Kidney (tissue), 14 donors: ENCODE data around the gene RAB6B. TPM values are rescaled to one million over a fixed set of nuclear protein-coding genes. Genes with fewer than 3 reads are reported as not detected.

Experiments used
- DNase-seq, 5 donors: peaks; one replicate each; pipeline ENCODE4 v3.0.0-alpha.2; 2013 to 2020
- FAIRE-seq: peaks from 2 replicates; lab custom pipeline; 2012; peaks lifted over from hg19 to GRCh38; lab: Jason Lieb, UNC
- H3K27ac ChIP-seq, 2 donors: one replicate each; pipeline ENCODE4 v1.7.0; 2013; ENCODE audit warnings: low read depth in 2 of 2, low read length in 2 of 2, inconsistent platforms in 1 of 2
- H3K27me3 ChIP-seq: one replicate; pipeline ENCODE4 v1.7.1; 2013; ENCODE audit warnings: low read length, inconsistent platforms; ENCODE audit not compliant: control insufficient read depth, insufficient read depth
- H3K36me3 ChIP-seq, 3 donors: one replicate each; pipeline versions ENCODE4 v1.7.0 to v1.7.1; 2013; ENCODE audit warnings: low read length in 3 of 3, control low read depth in 1 of 3, inconsistent platforms in 1 of 3; ENCODE audit not compliant: insufficient read depth in 3 of 3, control insufficient read depth in 2 of 3
- H3K4me1 ChIP-seq, 3 donors: one replicate each; pipeline versions ENCODE4 v1.7.0 to v1.7.1; 2013; ENCODE audit warnings: low read length in 3 of 3, inconsistent platforms in 1 of 3, low read depth in 1 of 3; ENCODE audit not compliant: control insufficient read depth in 2 of 3, insufficient read depth in 2 of 3
- H3K4me3 ChIP-seq, 3 donors: one replicate each; pipeline versions ENCODE4 v1.7.0 to v1.8.1; 2013; ENCODE audit warnings: low read length in 3 of 3, control low read depth in 1 of 3, inconsistent platforms in 1 of 3
- H3K9ac ChIP-seq, 3 donors: one replicate each; pipeline versions ENCODE4 v1.7.0 to v1.7.1; 2013; ENCODE audit warnings: low read length in 3 of 3, control low read depth in 1 of 3, inconsistent platforms in 1 of 3
- H3K9me3 ChIP-seq, 3 donors: one replicate each; pipeline versions ENCODE4 v1.7.0 to v1.7.1; 2013; ENCODE audit warnings: low read length in 3 of 3, control low read depth in 1 of 3, inconsistent platforms in 1 of 3; ENCODE audit not compliant: control insufficient read depth in 2 of 3, insufficient read depth in 1 of 3
- CTCF ChIP-seq: IDR thresholded peaks from 3 replicates; pipeline ENCODE4 v1.5.1; 2012; ENCODE audit warnings: mild to moderate bottlenecking, moderate library complexity, borderline replicate concordance; ENCODE audit not compliant: insufficient read depth; ENCODE audit errors: extremely low read depth
- intact Hi-C: fragments of 100-400 bp; cut with DNase I; formaldehyde crosslinking; loops from one replicate; pipeline ENCODE4 v1.11.1; 2022
- polyA plus RNA-seq: library from polyadenylated mRNA; stranded (reverse); fragments of 350-450 nt; fragmentation: Illumina TruSeq; extraction: RNeasy Lipid Tissue Mini Kit (QIAGEN cat#74804); gene quantifications from one replicate; pipeline ENCODE4 v1.2.3, GENCODE V29; 2014; ENCODE audit warnings: low read depth, low replicate concordance; ENCODE audit not compliant: insufficient read depth
- total RNA-seq: library from RNA; stranded (reverse); fragmentation: NEBNext Ultra II Directional; extraction: Animal tissue kit (Norgen Biotek cat#: 25700); gene quantifications from one replicate; pipeline ENCODE4 v1.2.1, GENCODE V29; 2021
- donor health status: control.
- donor health status: control.
- donor health status: control.
- donor health status: control.
- donor health status: control.
- donor health status: DM: yes; HTN: yes; CAD: no.
- donor health status: Normal renal cell carcinoma (clear cell type).

The RAB6B gene
- total and polyA plus RNA-seq, 2 donors from 2014 or later: 6.6 to 17.7 TPM

- H3K36me3 ChIP-seq: no peaks in the 10 kb centered on the region
- intact Hi-C loops: no loop called here
Observed at GRCh38 chr3:133890037-133890436, 5.6 kb downstream of the RAB6B start.

GRCh38 chr3:133888726-133889340 is 6.8 kb downstream of the RAB6B start:
- no peaks in the 10 kb centered on the region for H3K36me3 ChIP-seq
- peak in 1 of 5 donors; percentile 32 for DNase-seq
- intact Hi-C loops: no loop called here
- no peak for FAIRE-seq
- no peak for TF ChIP-seq CTCF
- H3K9me3 ChIP-seq: no peaks in the 10 kb centered on the region
- H3K9ac ChIP-seq: no peak overlapping the region
- H3K4me1 ChIP-seq: no peaks in the 10 kb centered on the region
- no peak overlapping the region for H3K4me3 ChIP-seq
- H3K27me3 ChIP-seq: no peaks in the 10 kb centered on the region
- no peak overlapping the region for H3K27ac ChIP-seq

More at GRCh38 chr3:133890037-133890436, 5.6 kb downstream of the RAB6B start:
- TF ChIP-seq CTCF: no peak
- FAIRE-seq: no peak
- Histone ChIP-seq H3K9me3 (no peaks in the 10 kb centered on the region), H3K4me3 (no peak overlapping the region), H3K9ac (no peak overlapping the region), H3K4me1 (peaks cover 0 to 5% (median 0%) of the 10 kb centered on the region in 3 donors), H3K27me3 (no peaks in the 10 kb centered on the region), H3K27ac (no peak overlapping the region)
- DNase-seq: no peak

DNA sequence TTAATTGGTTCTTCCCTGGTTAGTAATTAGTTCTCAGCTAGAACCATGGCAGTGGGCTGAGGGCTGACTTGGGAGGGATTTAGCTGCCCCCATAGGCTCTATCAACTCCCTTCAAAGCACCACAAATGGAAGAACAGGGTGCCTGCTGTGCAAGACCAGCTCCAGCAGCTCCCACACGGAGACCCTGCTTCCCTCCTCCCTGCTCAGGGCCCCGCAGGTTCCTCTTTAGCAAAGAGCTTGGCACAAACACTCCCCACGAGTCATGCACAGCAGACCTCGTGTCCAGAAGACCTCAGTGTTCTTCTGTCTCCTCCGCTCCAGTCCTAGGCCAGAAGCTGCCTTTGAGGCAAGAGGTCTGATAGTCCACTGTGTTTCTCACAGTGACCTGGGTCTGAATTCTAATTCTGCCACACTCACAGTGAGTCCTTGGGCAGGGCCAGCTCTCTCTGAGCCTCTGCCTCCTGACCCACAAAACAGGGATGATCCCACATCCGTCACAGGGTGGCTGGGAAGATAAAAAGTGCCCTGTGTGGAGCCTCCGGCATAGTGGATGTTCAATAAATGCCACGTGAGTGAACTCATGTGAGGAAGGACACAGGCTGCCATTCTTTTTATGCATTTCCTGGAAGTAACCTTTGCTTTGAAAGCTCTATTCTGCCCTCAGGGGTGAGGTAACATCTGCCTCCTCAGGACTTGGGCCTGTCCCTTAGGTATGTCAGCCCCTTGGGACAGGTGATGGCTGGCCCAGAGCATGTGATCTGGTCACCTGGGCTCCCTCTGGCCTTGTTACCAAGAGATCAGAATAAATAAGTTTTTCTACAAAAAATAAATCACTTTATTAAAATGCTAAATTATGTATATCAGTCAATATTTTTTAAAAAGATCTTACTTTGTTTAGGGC is 7.6 kb downstream of the RAB6B start:
- H3K9ac ChIP-seq: no peak overlapping the region
- no peaks in the 10 kb centered on the region for H3K4me1 ChIP-seq
- FAIRE-seq (no peak), DNase-seq (peak in 1 of 5 donors; percentile 32)
- no peaks in the 10 kb centered on the region for H3K9me3 ChIP-seq
- H3K36me3 ChIP-seq: no peaks in the 10 kb centered on the region
- no peaks in the 10 kb centered on the region for H3K27me3 ChIP-seq
- TF ChIP-seq CTCF: no peak
- no peak overlapping the region for H3K27ac ChIP-seq
- intact Hi-C loops: no loop called here
- no peak overlapping the region for H3K4me3 ChIP-seq
